ENCODE measurements around the gene NOL7.

The NOL7 gene

DNA sequence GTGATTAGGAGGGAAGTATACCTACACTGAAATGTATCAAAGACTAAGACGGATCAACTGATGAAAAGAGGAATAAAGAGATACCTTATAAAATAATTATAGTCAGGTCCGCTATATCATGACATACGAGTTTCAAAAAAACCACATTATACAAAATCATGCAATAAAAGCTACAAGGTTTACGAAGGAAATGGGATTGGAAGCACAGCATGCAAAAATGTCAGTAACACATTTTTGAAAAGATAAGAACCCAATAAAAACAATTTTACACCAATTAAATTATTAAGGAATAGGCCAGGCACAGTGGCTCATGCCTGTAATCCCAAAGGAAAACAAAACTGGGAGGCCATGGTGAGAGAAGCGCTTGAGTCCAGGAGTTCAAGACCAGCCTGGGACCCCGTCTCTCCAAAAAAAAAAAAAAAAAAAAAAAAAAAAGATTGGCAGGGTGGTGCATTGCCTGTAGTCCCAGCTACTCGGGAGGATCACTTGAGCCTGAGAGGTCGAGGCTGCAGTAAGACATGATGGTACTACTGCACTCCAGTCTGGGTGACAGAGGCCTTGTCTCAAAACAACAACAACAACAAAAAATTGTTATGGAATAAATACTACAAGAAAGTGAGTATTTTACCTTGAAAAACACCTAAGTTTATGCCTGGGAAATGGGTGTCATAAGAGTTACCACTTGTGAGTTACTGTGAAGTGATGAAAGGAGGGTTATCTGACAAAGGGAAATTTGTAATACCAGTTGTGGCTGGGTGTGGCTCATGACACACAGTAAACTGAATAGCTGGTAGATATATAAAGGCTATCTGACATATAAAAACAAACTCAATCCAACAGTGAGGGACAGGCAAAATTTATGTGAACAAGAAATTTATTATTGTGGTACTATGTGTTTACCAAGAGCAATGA, 51.3 kb downstream of the NOL7 start:
- Histone ChIP-seq H3K9ac (ENCODE audit: insufficient read length, low read depth) (no peak overlapping the region), H3K27me3 (ENCODE audit: insufficient read depth, insufficient read length) (no peaks in the 10 kb centered on the region), H3K36me3 (ENCODE audit: insufficient read depth, insufficient read length, low read length) (no peaks in the 10 kb centered on the region), H3K9me3 (ENCODE audit: insufficient read depth, low read length) (0 out of 2 replicates have a peak, but pooled peaks cover 7% of the 10 kb centered on the region), H3K4me1 (ENCODE audit: insufficient read depth, insufficient read length) (no peaks in the 10 kb centered on the region), H3K4me3 (ENCODE audit: insufficient read length, low read depth) (no peak overlapping the region)
- TF ChIP-seq SUZ12 (IDR thresholded peaks at IDR 0.05; ENCODE audit: extremely low read depth, insufficient read depth, insufficient read length) (no peak), YY1 (IDR thresholded peaks at IDR 0.05; ENCODE audit: insufficient read depth, insufficient read length) (no peak), ZNF274 (IDR thresholded peaks at IDR 0.05; ENCODE audit: low read depth, low read length) (no peak)
- no peak for DNase-seq (ENCODE audit: low read depth, low spot score)

DNA sequence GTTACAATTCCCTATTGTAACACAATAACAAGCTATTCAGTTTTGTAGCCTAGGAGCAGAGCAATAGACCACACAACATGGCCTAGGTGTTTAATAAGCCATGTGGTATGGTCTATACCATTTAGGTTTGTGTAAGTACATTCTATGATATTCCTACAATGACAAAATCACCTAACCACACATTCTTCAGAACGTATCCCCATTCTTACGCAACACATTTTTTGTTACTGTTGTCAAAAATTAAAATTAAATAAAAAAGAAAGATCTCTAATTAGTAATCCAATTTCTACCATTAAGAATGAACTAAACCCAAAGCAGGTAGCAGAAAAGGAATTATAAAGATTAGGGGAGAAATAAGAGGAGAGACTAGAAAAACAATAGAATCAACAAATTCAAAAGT, 52.5 kb downstream of the NOL7 start:
- H3K27me3 ChIP-seq (ENCODE audit: insufficient read depth, insufficient read length), result no peaks in the 10 kb centered on the region
- 0 out of 2 replicates have a peak, but pooled peaks cover 7% of the 10 kb centered on the region for H3K9me3 ChIP-seq (ENCODE audit: insufficient read depth, low read length)
- DNase-seq (ENCODE audit: low read depth, low spot score), result no peak
- H3K4me1 ChIP-seq (ENCODE audit: insufficient read depth, insufficient read length), result no peaks in the 10 kb centered on the region
- H3K4me3 ChIP-seq (ENCODE audit: insufficient read length, low read depth), result no peak overlapping the region
- H3K36me3 ChIP-seq (ENCODE audit: insufficient read depth, insufficient read length, low read length), result no peaks in the 10 kb centered on the region
- TF ChIP-seq SUZ12 (IDR thresholded peaks at IDR 0.05; ENCODE audit: extremely low read depth, insufficient read depth, insufficient read length), result no peak
- TF ChIP-seq ZNF274 (IDR thresholded peaks at IDR 0.05; ENCODE audit: low read depth, low read length), result no peak
- TF ChIP-seq YY1 (IDR thresholded peaks at IDR 0.05; ENCODE audit: insufficient read depth, insufficient read length), result no peak
- no peak overlapping the region for H3K9ac ChIP-seq (ENCODE audit: insufficient read length, low read depth)

DNA sequence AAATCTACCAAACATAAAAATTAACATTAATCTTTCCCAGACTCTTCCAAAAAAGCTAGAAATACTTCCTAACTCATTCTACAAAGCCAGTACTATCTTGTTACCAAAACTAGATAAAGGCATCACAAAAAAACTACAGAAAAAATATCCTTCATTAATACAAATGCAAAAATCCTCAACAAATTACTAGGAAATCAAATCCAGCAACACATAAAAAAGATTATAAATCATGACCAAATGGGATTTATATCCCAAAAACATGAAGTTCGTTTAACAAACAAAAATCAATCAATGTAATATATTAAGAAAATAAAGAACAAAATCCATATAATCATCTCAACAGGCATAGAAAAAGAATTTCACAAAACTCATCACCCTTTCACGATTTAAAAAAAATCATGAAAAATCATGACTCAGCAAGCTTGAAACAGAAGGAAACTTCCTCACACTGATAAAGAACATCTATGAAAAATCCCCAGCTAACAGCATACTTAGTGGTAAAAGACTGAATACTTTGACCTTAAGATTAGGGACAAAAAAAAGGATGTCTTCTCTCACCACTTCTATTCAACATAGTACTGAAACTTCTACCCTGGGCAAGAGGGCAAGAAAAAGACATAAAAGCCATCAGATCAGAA, 53.3 kb downstream of the NOL7 start:
- DNase-seq (ENCODE audit: low read depth, low spot score), result no peak
- no peaks in the 10 kb centered on the region for H3K4me1 ChIP-seq (ENCODE audit: insufficient read depth, insufficient read length)
- H3K9me3 ChIP-seq (ENCODE audit: insufficient read depth, low read length), result 0 out of 2 replicates have a peak, but pooled peaks cover 7% of the 10 kb centered on the region
- H3K4me3 ChIP-seq (ENCODE audit: insufficient read length, low read depth), result no peak overlapping the region
- no peaks in the 10 kb centered on the region for H3K36me3 ChIP-seq (ENCODE audit: insufficient read depth, insufficient read length, low read length)
- TF ChIP-seq YY1 (IDR thresholded peaks at IDR 0.05; ENCODE audit: insufficient read depth, insufficient read length) (no peak), ZNF274 (IDR thresholded peaks at IDR 0.05; ENCODE audit: low read depth, low read length) (no peak), SUZ12 (IDR thresholded peaks at IDR 0.05; ENCODE audit: extremely low read depth, insufficient read depth, insufficient read length) (no peak)
- no peak overlapping the region for H3K9ac ChIP-seq (ENCODE audit: insufficient read length, low read depth)
- H3K27me3 ChIP-seq (ENCODE audit: insufficient read depth, insufficient read length), result no peaks in the 10 kb centered on the region

DNA sequence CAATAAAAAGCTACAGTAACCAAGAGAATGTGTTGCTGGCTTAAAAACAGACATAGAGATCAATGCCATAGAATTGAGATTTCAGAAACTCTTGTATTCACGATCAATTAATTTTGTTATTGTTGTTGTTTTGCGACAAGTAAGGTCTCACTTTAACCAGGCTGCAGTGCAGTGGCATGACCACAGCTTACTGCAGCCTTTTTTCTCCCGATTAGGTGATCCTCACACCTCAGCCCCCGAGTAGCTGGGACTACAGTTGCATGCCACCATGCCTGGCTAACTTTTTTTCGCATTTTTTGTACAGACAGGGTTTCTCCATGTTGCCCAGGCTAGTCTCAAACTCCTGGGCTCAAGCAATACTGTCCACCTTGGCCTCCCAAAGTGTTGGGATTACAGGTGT, 54.3 kb downstream of the NOL7 start:
- Histone ChIP-seq H3K36me3 (ENCODE audit: insufficient read depth, insufficient read length, low read length) (no peaks in the 10 kb centered on the region), H3K9ac (ENCODE audit: insufficient read length, low read depth) (no peak overlapping the region), H3K4me1 (ENCODE audit: insufficient read depth, insufficient read length) (no peaks in the 10 kb centered on the region), H3K27me3 (ENCODE audit: insufficient read depth, insufficient read length) (no peaks in the 10 kb centered on the region), H3K9me3 (ENCODE audit: insufficient read depth, low read length) (0 out of 2 replicates have a peak, but pooled peaks cover 7% of the 10 kb centered on the region), H3K4me3 (ENCODE audit: insufficient read length, low read depth) (no peak overlapping the region)
- no peak for TF ChIP-seq SUZ12 (IDR thresholded peaks at IDR 0.05; ENCODE audit: extremely low read depth, insufficient read depth, insufficient read length)
- no peak for TF ChIP-seq YY1 (IDR thresholded peaks at IDR 0.05; ENCODE audit: insufficient read depth, insufficient read length)
- no peak for TF ChIP-seq ZNF274 (IDR thresholded peaks at IDR 0.05; ENCODE audit: low read depth, low read length)
- DNase-seq (ENCODE audit: low read depth, low spot score), result no peak

All from NT2/D1 (cell line).